ENCODE data around the gene ACBD3.

The ACBD3 gene

DNA sequence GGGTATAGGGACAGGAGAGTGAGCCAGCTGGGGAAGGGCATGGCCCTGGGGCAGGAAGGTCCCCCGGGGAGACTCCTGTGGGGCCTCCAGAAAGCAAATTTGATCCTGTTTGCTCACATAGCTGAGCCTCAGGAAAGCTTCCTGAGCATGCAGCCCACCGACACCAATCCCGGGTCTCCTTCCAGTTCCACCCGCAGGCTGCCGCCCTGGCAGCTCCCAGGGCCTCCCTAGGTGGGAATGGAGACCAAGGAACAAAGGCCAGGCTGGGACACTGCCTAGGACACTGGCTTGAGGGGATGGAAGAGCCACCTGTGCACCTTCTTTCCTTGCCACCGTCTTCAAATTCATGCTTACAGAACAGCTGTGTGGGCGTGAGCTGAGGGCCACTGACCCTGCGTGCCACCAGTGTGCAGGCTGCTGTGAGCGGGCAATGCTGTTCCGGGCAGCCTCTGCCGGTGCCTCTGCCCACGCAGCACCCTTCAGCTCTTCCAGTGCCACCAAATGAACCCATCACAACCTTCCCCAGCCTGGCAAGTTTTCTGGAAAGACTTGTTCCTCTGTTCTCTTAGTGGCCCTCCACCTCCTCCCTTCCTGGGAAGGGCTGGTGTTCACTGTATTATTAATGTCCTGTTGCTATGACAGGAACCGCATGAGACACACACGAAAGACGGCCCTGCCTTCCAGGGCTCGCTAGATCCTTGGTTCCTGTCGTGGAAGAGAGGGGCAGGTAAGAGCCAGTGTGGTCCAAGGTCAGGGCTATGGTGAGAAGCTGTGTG lies 53.6 kb downstream of the ACBD3 start:
- no peak for DNase-seq

DNA sequence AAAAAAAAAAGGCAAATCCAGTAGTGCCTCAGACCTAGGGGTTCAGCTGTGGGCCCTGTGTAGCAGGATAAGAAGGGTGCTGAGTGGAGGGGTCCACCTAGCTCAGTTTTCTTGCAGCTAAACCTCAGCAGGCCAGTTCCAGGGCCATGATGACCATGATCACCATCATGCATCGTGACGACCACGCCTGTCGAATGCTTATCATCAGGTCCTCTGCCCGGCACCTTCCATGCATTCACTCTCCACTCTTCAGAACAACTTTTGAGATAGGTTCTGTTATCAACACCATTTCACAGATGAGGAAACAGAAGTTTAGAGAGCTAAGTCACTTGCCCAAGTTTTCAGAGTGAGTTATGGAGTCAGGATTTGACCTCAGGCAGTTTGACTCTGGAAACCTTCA lies 54.9 kb downstream of the ACBD3 start:
- DNase-seq, result no peak

DNA sequence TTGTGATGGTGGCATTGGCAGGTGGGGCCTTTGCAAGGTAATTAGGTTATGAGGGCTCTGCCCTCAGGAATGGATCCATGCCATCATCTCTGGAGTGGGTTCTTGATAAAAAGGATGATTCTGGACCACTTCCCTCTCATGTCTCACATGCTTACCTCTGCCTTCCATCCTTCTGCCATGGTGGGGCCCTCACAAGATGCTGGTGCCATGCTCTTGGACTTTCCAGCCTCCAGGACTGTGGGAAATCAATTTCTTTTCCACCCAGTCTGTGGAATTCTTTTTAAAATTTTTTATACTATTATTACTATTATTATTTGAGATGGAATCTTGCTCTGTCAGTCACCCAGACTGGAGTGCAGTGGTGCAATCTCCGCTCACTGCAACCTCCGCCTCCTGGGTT lies 57.3 kb downstream of the ACBD3 start:
- DNase-seq, result no peak

DNA sequence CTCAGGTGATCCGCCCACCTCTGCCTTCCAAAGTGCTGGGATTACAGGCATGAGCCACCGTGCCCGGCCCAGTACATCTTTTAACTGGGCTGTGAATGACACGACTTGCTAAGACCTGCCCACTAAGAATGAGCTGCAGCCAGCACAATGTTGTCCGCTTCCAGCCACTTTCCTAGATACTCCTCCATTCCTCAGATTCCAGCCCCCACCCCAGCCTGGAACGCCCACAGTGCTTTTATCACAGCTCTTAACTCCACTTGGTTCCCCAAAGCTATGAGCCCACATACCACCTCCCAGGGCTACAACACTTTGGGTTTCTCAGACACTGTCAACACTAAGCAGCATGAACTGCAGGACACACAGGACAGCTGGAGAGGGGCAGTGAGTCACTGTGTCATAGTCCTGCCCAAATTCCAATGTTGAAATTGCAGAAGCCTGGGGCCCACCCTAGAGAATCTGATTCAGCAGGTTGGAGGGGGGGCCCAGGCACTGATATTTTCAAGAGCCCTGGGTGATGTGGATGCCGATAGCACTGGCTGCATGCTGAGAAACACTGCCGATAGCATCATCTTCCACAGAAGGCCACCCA lies 58.0 kb downstream of the ACBD3 start:
- DNase-seq, result peak; percentile 31

DNA sequence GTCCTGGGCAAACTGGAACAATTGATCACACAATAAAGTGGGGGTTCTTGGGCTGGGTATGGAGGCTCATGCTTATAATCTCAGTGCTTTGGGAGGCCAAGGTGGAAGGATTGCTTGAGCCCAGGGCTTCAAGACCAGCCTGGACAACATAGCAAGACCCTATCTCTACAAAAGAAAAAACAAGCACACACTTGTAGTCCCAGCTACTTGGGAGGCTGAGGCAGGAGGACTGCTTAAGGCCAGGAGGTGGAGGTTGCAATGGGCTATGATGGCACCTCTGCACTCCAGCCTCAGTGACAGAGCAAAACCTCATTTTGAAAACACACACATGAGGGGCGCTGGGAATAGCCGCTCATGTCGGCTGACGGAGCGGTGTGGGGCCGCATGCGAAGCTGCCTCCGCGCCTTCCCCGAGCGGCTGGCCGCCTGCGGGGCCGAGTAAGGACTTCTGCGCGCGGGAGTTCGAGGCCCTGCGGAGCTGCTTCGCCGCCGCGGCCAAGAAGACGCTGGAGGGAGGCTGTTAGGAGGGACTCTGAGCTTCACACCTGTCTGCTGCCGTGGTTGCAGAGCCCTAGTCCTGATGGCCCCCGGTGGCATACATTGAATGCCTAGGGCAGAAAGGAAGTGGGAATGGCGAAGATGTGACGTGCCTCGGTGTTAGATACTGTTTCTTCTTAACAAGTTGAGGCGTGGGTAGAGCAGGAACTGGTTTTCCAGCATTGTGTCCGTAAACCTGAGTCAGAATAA lies 59.5 kb downstream of the ACBD3 start:
- DNase-seq, result peak; percentile 42

DNA sequence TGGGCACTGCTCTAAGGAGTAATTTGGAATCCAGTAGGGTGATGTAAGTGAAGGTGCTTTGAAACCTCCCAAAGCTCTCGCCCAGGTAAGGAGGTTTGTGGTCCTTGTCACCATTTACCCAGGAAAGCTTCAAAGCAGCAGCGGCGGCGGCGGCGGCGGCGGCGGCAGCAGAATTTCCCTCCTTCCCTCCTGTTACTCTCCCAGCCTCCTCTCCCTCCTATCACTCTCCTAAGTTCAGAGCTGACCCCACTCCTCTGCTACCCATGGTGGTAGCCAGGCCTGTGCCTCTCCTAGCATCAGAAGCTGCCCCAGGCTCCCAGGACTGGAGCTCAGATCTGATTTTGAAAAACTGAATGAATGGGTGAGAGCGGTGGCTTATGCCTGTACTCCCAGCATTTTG lies 60.7 kb downstream of the ACBD3 start:
- peak; percentile 38 for DNase-seq

DNA sequence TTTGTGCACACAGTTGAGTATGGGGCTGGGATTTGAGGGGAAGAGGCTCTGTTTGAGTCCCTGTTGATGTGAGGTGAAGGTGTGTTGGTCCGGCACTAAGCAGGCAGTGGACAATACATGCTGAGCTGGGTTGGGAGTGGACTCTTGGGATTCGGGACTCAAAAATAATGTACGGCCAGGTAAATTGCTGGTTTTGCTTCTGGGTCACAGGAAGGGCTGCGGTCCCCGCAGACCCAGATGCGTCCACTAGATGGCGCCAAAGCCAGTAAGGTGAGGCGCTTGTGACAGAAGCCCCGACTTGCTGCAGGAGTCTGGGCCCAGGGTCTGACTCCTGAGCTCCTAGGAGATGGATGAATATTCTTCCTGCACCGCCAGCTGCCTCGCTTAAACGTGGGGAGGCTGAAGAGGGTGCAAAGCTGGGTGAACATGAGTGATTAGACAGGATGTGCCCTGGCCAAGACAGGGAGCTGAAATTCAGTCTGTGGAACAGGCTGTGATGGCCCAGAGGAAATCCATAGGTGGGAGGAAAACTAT lies 61.4 kb downstream of the ACBD3 start:
- peak; percentile 96 for DNase-seq

DNA sequence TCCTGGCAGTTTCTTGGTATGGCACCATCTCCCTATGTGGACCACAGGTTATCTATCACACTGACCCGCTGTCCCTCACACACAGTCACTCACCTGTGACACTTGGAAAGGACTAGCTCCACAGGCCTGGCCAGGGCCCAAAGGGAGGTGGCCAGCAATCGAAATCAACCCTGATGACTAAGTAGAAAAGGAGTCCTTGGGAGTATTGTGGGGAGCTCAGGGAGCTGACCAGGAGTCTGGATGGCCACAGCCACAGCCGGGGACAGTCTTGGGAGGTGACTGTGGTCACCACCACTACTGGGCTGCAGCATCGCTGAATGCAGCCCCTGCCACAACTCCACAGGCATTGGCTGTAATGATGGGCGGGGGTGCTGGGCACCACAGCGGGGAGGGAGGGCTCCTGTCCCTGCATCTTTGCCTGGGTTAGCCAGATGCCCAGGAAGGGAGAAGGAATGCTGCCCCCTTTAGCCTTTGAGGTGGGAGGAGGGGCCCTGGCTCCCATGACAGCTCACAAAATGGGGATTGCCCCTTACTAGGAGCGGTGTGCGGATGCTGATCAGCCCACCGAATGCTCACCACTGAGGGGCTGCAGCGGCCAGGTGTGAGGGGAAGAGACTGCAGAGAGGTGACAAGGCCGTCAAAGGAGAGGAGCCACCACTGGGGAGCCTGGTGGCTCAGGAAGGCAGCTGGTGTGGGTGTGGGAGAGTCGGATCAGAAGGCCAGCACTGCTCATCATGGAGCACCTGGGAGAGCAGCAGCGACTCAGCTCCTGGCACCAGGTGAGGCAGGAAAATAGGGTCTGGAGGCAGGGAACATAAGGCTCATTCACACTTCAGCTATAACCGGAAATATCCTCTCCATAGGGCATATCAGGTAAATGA lies 62.7 kb downstream of the ACBD3 start:
- peak; percentile 63 for DNase-seq

DNA sequence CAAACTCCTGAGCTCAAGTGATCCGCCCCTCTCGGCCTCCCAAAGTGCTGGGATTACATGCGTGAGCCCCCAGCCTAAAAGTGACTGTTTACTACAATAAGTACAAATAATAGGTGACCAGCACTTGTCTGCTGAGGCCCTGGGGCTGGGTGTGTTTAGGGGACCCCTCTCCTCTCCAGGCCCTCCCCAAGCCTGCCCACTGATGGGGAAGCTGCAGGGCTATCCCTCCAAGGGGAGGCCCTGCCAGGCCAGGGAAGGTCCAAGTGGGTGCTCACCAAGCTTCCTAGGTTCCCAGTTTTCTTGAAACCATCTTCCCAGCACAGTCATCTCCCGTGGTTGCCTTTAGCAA lies 63.4 kb downstream of the ACBD3 start:
- DNase-seq, result no peak

DNA sequence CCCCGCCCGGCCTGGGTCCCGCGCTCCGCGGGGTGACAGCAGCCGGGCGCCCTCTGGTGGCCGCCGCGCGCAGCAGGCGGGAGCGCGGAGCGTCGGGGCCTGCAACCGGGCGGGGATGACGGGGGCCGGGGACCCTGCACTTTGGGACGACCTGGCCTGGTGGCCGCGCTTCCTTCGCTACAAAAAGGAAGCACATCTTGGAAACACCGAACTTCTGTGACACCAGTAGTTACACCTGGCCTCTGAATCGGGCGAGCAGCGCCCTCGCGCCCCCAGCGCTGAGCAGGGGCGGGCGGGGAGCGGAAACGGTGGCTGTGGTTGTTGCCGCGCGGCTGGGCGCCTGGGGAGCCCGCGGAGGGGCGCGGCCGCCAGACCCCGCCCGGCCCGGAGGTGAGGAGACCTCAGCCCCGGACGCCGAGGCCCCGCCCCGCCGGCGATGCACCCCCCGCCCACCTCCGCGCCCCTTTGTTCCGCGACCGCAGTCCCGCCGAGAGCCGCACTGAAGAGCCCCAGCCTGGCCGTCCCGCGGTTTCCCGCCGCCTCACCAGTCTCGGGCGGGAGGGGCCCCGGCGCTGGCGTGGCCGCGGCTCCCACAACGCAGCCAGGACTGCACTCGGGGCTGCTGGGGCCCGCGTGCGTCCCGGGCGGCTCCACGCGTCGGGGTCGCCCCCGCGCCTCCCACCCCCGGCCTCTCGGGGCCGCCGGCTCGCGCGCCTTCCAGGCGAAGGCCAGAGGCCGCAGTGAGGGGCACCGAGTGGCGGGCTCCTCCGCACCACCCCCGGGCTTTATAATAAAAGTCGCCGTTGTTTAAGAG lies 64.7 kb downstream of the ACBD3 start:
- DNase-seq, result peak; percentile 91

DNA sequence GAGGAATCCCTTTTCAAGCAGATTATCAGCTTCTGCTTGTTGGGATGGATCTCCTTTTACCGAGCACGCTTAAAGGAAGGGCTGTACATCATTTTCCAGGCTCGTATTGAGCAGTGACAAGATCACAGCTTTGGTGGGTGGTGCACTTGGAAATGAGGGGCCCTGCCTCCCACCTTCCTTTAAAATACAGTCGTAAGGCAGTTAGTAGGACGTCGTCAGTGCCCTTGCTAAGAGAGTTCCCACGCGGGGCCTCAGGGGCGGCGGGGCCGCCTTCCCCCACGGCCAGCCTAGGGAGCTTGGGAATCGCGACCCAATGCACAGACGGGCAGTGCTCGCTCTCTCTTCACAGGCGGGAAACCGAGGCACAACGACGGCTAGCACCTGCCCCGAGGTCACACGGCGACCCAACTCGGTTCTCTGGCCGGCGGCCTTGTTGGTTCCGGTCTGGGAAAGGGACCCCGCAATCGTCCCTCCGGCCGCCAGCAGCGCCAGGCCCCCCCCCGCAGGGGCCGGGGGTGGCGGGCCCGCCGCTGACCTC lies 65.4 kb downstream of the ACBD3 start:
- DNase-seq, result no peak

DNA sequence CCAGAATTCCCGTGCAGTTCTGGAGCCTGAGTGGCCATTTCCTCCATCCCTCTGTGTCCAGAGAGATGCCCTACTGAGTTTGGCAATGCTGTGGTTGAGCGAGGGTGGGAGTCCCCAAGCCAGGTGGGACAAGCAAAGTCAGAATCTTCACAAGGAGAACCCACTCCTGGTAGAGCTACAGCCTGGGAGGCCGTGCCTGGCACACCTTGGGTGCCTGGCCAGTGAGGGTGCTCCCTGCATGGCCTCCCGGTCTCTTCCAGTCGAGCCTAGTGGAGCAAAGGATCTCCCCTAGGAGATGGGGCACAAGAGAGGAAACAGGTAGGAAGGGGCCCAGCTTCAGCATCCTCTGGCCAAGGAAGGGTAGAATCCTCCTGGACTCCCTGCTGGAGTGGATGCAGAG lies 66.1 kb downstream of the ACBD3 start:
- no peak for DNase-seq

DNA sequence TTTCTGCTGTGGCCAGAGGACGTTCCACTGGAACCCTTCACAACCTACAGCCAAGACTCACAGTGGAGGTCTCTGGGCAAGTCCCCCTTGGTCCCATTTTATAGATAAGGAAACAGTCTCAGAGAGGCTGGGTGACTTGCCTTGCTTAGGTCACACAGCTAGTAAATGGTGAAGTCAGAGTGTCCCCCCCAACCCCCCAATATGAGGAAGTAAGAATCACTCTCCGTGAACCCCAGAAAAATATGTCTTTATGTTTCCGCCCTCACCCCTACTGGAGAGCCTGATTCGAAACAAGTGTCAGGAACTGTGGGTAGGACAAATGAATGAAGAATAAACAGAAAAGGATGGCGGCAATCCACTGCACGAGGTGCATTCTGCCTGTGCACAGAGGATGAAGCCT lies 67.4 kb downstream of the ACBD3 start:
- no peak for DNase-seq

DNA sequence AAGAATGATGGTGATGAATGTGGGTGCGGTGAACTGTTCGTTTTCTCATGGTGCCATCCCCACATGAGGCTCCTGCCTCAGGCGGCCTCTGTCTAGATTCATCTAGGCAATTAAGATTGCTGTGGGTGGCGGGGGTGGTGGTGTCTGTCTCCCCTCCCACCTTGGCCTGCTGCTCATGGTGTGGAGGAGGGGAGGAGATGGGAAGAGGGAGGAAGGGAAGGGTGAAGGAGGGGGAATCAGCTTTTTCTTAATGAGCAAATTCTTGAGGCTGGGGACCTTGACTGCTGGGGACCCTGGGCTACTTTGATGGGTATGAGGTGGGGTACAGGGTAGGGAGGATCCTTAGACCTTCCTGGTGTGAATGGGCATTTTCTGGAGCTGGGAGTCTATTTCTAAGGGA lies 68.2 kb downstream of the ACBD3 start:
- no peak for DNase-seq

DNA sequence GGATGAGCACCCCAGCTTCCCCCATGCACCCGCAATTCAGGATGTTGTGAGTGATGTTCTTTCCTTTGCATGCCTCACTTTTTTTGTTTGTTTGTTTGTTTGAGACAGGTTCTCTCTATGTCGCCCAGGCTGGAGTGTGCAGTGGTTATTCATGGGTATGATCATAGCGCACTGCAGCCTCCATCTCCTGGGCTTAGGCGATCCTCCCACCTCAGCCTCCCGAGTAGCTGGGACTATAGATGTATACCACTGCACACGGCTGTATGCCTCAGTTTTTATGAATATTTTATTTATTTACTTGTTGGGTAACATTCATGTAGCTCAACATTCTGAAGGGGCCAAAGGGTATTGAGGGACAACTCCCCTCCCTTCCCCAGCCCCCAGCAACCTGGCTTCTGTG lies 69.2 kb downstream of the ACBD3 start:
- no peak for DNase-seq

DNA sequence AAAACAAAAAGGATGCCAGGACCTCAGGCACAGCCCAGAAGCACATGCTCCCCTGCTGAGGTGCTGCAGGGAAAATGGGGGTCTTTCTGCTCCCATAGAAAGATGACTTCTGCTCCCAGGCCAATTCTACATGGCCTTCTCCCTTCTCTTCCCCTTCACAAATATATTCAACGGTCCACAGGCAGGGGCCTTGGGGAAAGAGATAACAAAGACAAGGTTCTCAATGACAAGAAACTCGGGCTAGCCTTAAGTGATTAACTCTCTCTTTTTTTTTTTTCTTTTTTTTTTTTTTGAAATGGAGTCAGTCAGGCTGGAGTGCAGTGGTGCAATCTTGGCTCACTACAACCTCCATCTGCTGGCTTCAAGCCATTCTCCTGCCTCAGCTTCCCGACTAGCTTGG lies 69.9 kb downstream of the ACBD3 start:
- no peak for DNase-seq

DNA sequence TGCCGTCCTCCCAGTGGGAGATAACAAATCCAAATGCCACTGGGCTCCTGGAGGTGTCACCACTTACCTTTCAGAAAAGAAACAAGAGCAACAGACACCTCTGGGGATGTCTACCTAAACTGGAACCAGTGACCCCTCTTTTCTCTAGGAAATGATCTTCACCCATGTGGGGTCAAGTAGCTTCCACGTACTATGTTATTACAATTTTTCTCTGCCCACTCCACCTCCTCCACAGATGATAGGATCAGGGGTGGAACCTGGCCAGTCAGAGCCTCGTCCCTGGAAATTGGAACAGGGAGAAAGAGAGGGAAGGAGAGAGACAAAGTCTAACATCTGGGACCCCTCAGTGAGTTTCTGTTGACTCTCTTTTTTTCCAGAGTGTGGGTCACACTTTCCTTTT lies 73.9 kb downstream of the ACBD3 start:
- no peak for DNase-seq

DNA sequence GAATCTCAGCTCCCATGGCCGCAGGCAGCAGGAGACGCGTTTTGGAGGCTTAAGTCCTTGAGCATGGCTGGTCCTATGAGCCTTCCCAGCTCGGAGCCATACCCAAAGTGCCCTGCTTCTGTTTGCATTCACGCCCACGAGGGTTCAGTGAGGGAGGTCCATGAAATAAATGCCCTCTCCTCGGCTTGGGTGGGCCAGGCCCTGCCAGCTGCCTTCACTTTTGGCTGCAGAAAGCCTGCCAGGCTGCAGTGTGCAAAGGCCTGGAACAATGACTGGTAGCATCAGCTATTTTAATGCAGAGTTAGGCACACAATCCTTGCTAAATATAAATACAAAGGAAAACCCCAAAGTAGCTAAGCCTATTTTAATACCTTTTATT lies 74.7 kb downstream of the ACBD3 start:
- no peak for DNase-seq

DNA sequence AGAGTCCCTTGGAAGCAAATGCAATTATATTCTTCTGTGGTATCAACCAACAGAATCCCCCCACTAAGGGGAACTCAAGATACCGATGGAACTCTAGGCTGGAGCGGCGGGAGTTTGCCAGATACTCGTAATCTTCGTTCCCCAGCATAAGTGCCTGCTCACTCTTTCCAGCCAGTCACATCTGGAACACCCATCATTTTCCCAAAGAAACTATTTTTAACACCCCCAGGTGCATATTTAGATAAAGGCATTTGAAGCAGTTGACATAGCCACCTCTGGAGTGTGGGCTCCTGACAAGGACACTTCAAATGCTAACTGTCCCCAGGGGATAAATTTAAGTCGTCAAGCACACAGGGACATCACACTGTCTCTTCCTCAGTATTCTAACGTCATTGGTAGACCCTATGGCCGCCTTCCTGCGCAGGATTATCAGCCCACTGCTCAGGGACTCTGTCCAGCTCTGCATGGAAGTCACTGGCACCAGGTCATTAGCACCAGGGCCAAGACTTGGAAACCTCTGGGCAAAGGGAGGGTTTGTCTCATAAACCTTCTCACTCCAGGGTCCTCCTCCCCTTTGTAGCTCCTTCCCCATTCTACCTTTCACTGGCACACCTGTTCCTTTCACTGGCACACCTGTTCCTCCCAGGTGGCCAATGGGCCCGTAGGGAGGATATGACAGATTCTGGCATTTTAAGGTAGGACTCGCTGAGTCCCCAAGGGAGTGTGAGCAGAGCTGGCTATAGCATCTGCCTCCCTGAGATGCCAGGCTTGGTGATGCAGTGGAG lies 75.3 kb downstream of the ACBD3 start:
- DNase-seq, result no peak

DNA sequence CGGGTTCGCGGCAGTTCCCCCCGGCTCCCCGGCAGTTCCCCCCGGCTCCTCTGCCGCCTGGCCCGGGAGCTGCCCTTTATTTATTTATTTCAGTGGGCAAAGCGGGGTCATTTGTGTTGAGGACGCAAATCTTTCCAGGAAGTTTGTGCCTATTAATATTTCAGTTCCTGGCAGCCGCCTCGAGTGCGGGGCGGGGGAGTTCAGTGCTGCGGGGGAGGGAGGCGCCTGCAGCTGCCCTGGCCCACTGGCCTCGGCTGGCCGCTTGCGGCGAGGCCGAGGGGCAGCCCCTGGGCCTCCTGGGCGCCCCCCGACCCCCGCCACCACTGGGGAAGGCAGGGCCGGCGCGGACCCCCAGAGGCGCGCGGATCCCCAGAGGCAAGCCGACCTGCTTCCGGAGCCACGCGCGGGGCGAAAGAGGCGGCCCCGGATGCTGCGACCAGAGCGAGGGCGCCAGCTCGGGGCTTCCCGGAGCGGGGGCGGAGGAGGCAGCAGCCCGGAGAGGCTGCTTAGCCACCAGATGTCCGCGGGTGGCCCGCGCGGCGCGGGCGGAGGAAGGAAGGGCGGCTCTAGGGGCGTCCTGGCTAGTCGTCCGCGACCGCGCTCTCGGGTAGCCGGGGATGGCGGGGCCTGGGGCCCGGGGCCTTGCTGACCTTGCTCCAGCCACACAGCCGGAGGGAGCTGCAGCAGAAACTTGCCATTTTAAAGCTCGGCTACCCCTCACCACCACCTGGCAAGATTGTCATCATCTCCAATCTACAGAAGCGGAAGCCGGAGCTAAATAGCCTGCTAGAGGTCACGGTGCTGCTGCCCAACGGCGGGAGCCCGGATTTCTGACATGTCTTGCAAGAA lies 76.1 kb downstream of the ACBD3 start:
- DNase-seq, result peak; percentile 85

Data from activated effector memory CD4-positive, alpha-beta T cell treated with anti-CD3 and anti-CD28 coated beads, Interleukin-2, amount 50 U/mL, for 16 hours (primary cell).